Astrocyte (in vitro differentiated cells and primary cell): ENCODE measurements around the gene KIAA0513. TPM values are rescaled to one million over a fixed set of nuclear protein-coding genes. Genes with fewer than 3 reads are reported as not detected.

Source experiments
- DNase-seq: peaks from one replicate; pipeline ENCODE4 v3.0.0-alpha.2; 2010; ENCODE audit warnings: low read depth
- FAIRE-seq: peaks from 2 replicates; lab custom pipeline; 2011; peaks lifted over from hg19 to GRCh38; lab: Jason Lieb, UNC
- H2AFZ ChIP-seq: 2 replicates; pipeline ENCODE4 v1.6.0; 2012; ENCODE audit warnings: low read depth, low read length, inconsistent platforms
- H3K27ac ChIP-seq: 2 replicates; pipeline ENCODE4 v1.5.1; 2011; ENCODE audit warnings: low read depth, low read length, inconsistent platforms
- H3K27me3 ChIP-seq: 2 replicates; pipeline ENCODE4 v1.6.0; 2011; ENCODE audit warnings: low read length, inconsistent platforms; ENCODE audit not compliant: insufficient read depth
- H3K36me3 ChIP-seq: 2 replicates; pipeline ENCODE4 v1.5.1; 2011; ENCODE audit warnings: low read length, inconsistent platforms; ENCODE audit not compliant: insufficient read depth
- H3K4me1 ChIP-seq: 2 replicates; pipeline ENCODE4 v1.5.1; 2011; ENCODE audit warnings: low read length, inconsistent platforms; ENCODE audit not compliant: insufficient read depth
- H3K4me2 ChIP-seq: 2 replicates; pipeline ENCODE4 v1.6.0; 2012; ENCODE audit warnings: low read length, inconsistent platforms
- H3K4me3 ChIP-seq: 2 replicates; pipeline ENCODE4 v1.5.1; 2011; ENCODE audit warnings: low read depth, mild to moderate bottlenecking, low read length, inconsistent platforms; ENCODE audit not compliant: insufficient read depth
- H3K79me2 ChIP-seq: 2 replicates; pipeline ENCODE4 v1.6.0; 2012; ENCODE audit warnings: mild to moderate bottlenecking, low read length, inconsistent platforms; ENCODE audit not compliant: insufficient read depth
- H3K9ac ChIP-seq: 2 replicates; pipeline ENCODE4 v1.6.0; 2012; ENCODE audit warnings: mild to moderate bottlenecking, low read length, inconsistent platforms
- H3K9me3 ChIP-seq: 2 replicates; pipeline ENCODE4 v1.5.1; 2012; ENCODE audit warnings: low read depth, mild to moderate bottlenecking, low read length, inconsistent platforms; ENCODE audit not compliant: insufficient read depth
- H4K20me1 ChIP-seq: 2 replicates; pipeline ENCODE4 v1.6.0; 2012; ENCODE audit warnings: low read length, inconsistent platforms; ENCODE audit not compliant: insufficient read depth
- H3K27ac Mint-ChIP-seq: one replicate; pipeline ENCODE4 v1.8.0; 2021; ENCODE audit warnings: mild to moderate bottlenecking, mixed read lengths; ENCODE audit not compliant: unreplicated experiment
- H3K27me3 Mint-ChIP-seq: one replicate; pipeline ENCODE4 v1.8.0; 2021; ENCODE audit warnings: low read depth, mixed read lengths; ENCODE audit not compliant: unreplicated experiment
- H3K36me3 Mint-ChIP-seq: one replicate; pipeline ENCODE4 v1.8.0; 2021; ENCODE audit warnings: low read depth, mixed read lengths; ENCODE audit not compliant: unreplicated experiment
- H3K4me1 Mint-ChIP-seq: one replicate; pipeline ENCODE4 v1.8.0; 2021; ENCODE audit warnings: low read depth, mixed read lengths; ENCODE audit not compliant: unreplicated experiment
- H3K4me3 Mint-ChIP-seq: one replicate; pipeline ENCODE4 v1.8.0; 2021; ENCODE audit warnings: mild to moderate bottlenecking, moderate library complexity, mixed read lengths; ENCODE audit not compliant: unreplicated experiment
- H3K9me3 Mint-ChIP-seq: one replicate; pipeline ENCODE4 v1.8.0; 2021; ENCODE audit warnings: mild to moderate bottlenecking, mixed read lengths; ENCODE audit not compliant: unreplicated experiment
- CTCF ChIP-seq: IDR thresholded peaks from 2 replicates; pipeline ENCODE4 v1.5.1; 2011; ENCODE audit warnings: low read depth, mild to moderate bottlenecking, inconsistent platforms, low read length, moderate library complexity; ENCODE audit not compliant: insufficient read depth
- EZH2 ChIP-seq: IDR thresholded peaks from 2 replicates; pipeline ENCODE4 v1.6.1; 2012; ENCODE audit warnings: mild to moderate bottlenecking, low read length, inconsistent platforms; ENCODE audit not compliant: insufficient read depth
- total RNA-seq: library from RNA; stranded (reverse); gene quantifications from 2 replicates; pipeline ENCODE4 v1.2.1, GENCODE V29; 2021

The KIAA0513 gene
- total RNA-seq, 1 donor from 2014 or later: 7.5 TPM

- Histone ChIP-seq H3K4me3 (no peak overlapping the region), H3K9ac (no peak overlapping the region), H3K4me1 (no peaks in the 10 kb centered on the region), H3K79me2 (no peaks in the 10 kb centered on the region), H3K36me3 (no peaks in the 10 kb centered on the region), H3K27me3 (peaks cover 5% of the 10 kb centered on the region), H3K27ac (no peak overlapping the region), H3K9me3 (no peaks in the 10 kb centered on the region), H4K20me1 (no peaks in the 10 kb centered on the region), H2AFZ (no peak overlapping the region), H3K4me2 (no peak overlapping the region)
- Mint-ChIP-seq H3K36me3 (no peaks in the 10 kb centered on the region), H3K27me3 (peaks cover 19% of the 10 kb centered on the region), H3K9me3 (no peaks in the 10 kb centered on the region), H3K4me1 (no peaks in the 10 kb centered on the region), H3K27ac (no peak overlapping the region), H3K4me3 (no peak overlapping the region)
- FAIRE-seq (no peak), DNase-seq (no peak)
- TF ChIP-seq EZH2 (no peak), CTCF (no peak)
These were observed 7.8 kb upstream of the KIAA0513 start for GRCh38 chr16:85019659-85020245.

GRCh38 chr16:85025781-85026653, 1.6 kb upstream of the KIAA0513 start:
- peaks cover 5% of the 10 kb centered on the region for H3K79me2 ChIP-seq
- H3K27ac ChIP-seq: no peak overlapping the region
- H4K20me1 ChIP-seq: peaks cover 17% of the 10 kb centered on the region
- no peak overlapping the region for H3K4me2 ChIP-seq
- no peak overlapping the region for H3K9ac ChIP-seq
- no peaks in the 10 kb centered on the region for H3K9me3 ChIP-seq
- H3K4me1 ChIP-seq: peaks cover 19% of the 10 kb centered on the region
- H2AFZ ChIP-seq: no peak overlapping the region
- H3K27me3 ChIP-seq: no peaks in the 10 kb centered on the region
- H3K9me3 Mint-ChIP-seq: no peaks in the 10 kb centered on the region
- H3K4me1 Mint-ChIP-seq: peaks cover 17% of the 10 kb centered on the region
- H3K36me3 ChIP-seq: no peaks in the 10 kb centered on the region
- TF ChIP-seq CTCF (no peak), EZH2 (no peak)
- H3K4me3 Mint-ChIP-seq: peak overlapping the region; percentile 88
- no peak for DNase-seq
- FAIRE-seq: no peak
- no peaks in the 10 kb centered on the region for H3K27me3 Mint-ChIP-seq
- peaks cover 2% of the 10 kb centered on the region for H3K36me3 Mint-ChIP-seq
- H3K4me3 ChIP-seq: no peak overlapping the region
- H3K27ac Mint-ChIP-seq: no peak overlapping the region

GRCh38 chr16:85026703-85027102, 892 bp upstream of the KIAA0513 start:
- FAIRE-seq (no peak), DNase-seq (no peak)
- no peak overlapping the region for H2AFZ ChIP-seq
- peaks cover 17% of the 10 kb centered on the region for H3K4me1 Mint-ChIP-seq
- peak overlapping the region; percentile 84 for H3K4me3 ChIP-seq
- TF ChIP-seq CTCF: no peak
- TF ChIP-seq EZH2: no peak
- H3K27me3 ChIP-seq: no peaks in the 10 kb centered on the region
- H3K9ac ChIP-seq: peak overlapping the region; percentile 90
- peak overlapping the region; percentile 88 for H3K4me3 Mint-ChIP-seq
- no peaks in the 10 kb centered on the region for H3K9me3 Mint-ChIP-seq
- peaks cover 17% of the 10 kb centered on the region for H4K20me1 ChIP-seq
- peaks cover 4% of the 10 kb centered on the region for H3K27me3 Mint-ChIP-seq
- H3K9me3 ChIP-seq: no peaks in the 10 kb centered on the region
- peaks cover 2% of the 10 kb centered on the region for H3K36me3 Mint-ChIP-seq
- peaks cover 5% of the 10 kb centered on the region for H3K79me2 ChIP-seq
- H3K27ac Mint-ChIP-seq: no peak overlapping the region
- H3K4me1 ChIP-seq: peaks cover 19% of the 10 kb centered on the region
- H3K4me2 ChIP-seq: peak overlapping the region; percentile 97
- H3K27ac ChIP-seq: no peak overlapping the region
- no peaks in the 10 kb centered on the region for H3K36me3 ChIP-seq
